Kidney tubule cell (primary cell): ENCODE measurements around the gene INPP5A.
"Not testable (repeated sequence)": the region's sequence is repeated elsewhere in the genome, so short reads cannot be mapped to it uniquely, and the experiment has no call there.

Experiments
- DNase-seq: peaks from one replicate; pipeline ENCODE4 v3.0.0-alpha.2; 2018; ENCODE audit warnings: low spot score

The INPP5A gene

DNA sequence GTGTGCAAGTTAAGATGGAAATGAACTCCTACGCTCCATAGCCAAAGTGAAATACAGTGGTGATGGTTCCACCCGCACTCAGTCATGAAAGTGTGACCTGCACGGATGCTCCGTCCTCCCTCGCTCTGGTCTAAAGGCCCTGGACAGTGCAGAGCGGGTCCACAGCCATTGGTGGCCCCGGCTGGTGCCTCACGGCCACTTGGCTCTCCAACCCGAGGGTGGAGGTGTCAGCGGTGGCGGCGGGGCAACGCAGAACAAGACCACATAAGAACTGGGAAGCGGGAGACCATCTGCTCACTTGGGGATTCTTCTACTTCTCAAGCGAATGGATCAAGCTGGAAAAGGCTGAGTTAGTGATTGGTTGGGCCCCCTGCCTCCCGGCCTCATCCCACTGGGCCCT is 187.6 kb downstream of the INPP5A start:
- no peak for DNase-seq

GRCh38 chr10:132726194-132726593 is 188.6 kb downstream of the INPP5A start:
- no peak for DNase-seq

DNA sequence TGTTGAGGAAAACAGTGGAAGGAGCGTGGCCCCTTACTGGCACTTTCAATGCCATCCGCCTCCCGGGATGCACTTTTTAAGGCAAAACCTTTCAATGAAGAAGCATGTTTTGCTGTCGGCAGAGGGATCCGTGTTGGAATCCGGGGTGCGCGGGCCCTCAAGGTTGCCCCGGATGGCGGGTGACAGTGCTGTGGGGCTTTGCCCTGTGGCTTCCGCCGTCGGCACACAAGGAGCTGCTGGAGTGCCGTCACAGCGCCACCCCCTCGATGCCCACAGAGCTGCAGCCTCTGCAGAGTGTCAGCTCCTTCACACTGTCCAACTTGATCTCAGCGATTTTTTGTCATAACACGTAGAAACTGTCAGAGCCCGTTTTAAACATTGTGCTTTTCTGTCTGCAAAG is 189.4 kb downstream of the INPP5A start:
- no peak for DNase-seq

DNA sequence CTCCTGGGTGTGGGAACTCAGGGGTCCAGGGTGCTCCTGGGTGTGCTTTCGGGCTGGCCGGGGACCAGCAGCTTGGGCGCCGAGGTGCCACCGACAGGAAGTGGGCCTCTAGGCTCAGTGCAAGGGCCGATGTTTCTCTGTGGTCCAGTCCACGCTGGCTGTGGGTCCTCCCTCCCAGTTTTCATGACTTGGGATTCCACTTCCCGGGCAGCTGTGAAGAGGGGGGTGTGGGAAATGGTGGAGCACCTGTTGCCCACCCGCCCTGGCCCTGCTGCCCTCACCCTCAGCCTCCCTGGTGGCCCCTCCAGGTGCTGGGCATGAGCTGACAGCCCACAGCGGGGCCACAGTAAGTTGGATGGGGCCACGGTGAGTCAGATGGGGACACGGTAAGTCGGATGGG is 189.8 kb downstream of the INPP5A start:
- no peak for DNase-seq

DNA sequence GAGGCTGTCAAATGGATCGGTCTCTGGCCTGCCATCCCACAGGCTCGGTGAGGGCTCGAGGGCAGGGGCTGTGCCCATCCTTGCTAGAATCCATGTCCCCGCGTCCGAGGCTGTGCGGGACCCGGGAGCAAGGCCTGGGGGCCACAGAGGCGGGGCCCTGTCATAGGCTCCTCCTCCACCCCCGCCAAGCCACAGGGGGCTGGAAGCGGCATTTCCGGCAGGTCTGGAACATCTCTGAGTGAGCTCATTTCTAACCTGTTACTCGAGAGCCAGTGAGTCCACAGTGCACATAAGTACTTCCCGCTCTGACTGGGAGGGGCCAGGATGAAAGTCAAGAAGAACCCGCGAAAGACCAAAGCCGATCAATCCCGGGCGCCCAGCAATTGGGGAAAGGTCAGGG is 190.7 kb downstream of the INPP5A start:
- no peak for DNase-seq

- no peak for DNase-seq
These were observed 191.2 kb downstream of the INPP5A start for GRCh38 chr10:132728741-132729140.

GRCh38 chr10:132729810-132730572 is 192.4 kb downstream of the INPP5A start:
- no peak for DNase-seq

DNA sequence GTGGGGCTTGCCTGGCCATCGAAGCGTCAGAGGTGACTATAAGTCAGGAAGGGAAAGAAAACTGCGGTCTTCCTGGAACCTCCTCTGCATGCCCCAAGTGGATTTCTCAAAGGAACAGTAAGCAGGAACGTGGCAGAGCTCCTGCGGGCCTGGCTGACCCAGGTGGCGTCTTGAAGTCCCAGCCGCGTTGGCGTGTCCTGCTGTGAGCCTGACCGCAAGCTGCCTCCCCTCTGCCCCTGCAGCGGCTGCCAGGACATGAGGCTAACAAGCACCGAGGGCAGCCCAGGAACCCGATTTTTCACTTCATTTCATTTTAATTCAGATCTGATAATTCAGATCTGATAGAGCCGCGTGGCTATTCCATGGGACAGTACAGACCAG is 193.0 kb downstream of the INPP5A start:
- DNase-seq: no peak

GRCh38 chr10:132732518-132732917 is 194.9 kb downstream of the INPP5A start:
- DNase-seq: no peak

- no peak for DNase-seq
These were observed 196.3 kb downstream of the INPP5A start for GRCh38 chr10:132733926-132734325.

- DNase-seq: no peak
These were observed 197.8 kb downstream of the INPP5A start for GRCh38 chr10:132735341-132735775.

GRCh38 chr10:132735923-132736391 is 198.4 kb downstream of the INPP5A start:
- DNase-seq: no peak

DNA sequence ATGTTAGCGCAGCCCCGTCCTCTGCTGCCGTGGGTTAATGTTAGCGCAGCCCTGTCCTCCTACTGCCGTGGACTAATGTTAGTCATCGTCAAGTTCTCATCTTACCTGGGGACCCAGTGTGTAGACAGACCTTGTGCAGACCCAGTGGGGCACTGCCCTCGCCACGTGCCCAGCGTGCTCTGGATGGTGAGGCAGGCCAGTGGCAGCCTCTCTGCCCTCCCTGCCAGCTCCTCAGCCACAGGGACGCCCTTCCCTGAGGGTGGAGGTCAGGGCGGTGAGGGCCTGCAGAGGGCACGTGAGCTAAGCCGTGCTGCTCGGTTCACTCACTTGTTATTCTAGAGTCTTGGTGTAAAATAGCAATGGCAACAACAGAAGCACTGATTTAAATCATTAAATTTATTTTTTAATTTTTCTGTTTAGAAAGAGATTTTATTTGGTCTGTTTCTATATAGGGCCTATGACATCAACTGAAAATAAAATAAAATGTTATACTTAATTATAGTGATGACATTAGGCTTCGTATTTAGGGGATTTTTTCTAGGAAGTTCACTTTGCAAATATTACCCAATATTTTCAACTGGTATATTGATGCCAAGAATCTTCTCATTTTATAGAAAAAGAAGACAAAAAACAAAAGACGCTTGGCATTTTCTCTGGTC is 199.9 kb downstream of the INPP5A start:
- no peak for DNase-seq

- DNase-seq: no peak
These were observed 201.1 kb downstream of the INPP5A start for GRCh38 chr10:132738454-132739224.

DNA sequence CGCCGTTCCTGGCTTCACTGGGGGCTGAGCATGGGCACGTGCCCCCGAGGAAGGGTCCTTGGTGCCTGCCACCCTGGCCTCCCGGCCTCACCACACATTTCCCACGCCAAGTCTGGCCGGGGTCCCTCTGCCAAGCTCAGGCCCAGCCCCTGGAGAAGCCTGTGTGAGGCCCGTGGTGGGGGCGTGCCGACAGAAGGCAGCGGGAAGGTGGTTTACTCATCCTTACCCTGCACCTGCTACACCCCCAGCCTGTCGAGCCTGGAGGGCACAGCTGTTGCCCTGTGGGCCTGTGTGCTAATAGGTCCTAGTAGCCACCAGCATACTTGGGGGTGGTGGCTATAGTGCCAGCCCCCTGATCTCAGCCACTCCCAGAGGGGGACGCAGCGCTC is 201.6 kb downstream of the INPP5A start:
- DNase-seq: no peak

DNA sequence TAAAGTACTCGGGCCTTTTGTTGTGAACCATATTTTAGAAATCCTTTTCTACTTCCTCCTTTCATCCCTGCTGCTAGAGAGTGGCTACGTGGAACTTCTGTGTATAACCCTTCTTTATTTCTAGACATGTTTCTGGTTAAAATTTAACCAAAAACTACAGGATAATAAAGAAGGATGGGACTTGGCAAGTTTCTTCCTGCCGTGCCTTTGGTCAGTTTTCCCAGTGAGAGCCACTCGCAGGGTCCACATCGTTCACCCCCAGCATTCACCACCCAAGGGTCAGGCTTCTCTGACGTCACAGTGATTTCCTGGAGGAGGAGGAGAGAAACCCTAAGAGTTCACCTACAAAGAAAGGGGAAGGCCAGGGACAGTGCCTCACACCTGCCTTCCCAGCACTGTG is 203.0 kb downstream of the INPP5A start:
- DNase-seq: peak; percentile 39

DNA sequence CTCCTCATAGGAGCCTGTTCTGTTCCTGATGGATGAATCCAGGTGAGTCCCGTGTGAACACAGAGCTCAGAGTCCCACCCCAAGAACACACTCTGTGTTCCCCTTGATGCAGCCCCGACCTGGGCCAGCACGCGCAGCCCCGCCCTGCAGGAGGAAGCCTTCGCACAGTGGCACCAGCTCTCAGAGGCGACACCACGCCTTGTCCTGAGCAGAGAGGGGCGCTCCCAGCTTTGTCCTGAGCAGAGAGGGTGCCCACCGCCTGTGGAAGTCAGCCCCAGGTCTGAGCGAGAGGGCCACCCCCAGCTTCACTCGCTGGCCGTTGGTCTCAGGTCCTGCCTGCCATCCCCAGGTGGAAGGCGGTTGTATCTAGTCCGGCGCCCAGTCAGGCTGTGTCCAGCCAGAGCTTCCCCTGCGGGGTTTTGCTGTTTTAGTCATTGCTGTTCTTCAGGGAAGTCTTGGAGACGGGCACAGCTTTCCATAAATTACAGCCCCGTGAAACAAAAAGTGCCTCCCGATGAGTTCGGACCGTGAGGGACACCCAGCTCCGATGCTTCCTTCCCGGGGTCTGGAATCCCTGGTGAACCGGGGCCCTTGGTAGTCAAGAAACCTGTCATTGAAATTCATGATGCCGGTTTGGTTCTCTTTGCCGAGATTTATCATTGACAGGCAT is 204.7 kb downstream of the INPP5A start:
- DNase-seq: no peak

- no peak for DNase-seq
These were observed 205.2 kb downstream of the INPP5A start for GRCh38 chr10:132742837-132743194.

DNA sequence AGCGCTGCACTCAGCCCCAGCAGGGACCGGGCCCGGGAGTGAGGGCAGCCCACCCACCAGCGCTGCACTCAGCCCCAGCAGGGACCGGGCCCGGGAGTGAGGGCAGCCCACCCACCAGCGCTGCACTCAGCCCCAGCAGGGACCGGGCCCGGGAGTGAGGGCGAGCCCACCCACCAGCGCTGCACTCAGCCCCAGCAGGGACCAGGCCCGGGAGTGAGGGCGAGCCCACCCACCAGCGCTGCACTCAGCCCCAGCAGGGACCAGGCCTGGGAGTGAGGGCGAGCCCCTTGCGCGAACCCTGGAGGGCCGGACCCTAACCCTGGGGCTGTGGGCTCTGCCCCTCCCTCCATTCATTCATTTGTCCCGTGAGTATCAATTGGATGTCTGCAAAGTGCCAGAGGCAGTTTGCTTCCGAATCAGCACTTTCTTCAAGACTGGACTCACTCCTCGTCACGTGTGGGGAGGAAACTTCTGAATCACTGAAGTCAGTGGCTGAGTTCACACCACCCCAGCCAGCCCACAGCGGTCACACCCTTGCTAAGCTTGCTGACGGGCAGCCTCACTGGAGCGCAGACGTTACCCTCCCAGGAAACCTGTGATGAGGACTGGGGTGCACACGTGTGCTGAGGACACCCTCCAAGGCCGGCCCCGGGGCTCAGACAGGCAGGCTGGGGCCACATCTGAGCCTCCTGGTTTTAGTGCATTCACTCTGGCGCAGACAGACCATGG is 205.8 kb downstream of the INPP5A start:
- not testable (repeated sequence) for DNase-seq

GRCh38 chr10:132743925-132744490 is 206.4 kb downstream of the INPP5A start:
- no peak for DNase-seq

- DNase-seq: no peak
These were observed 207.3 kb downstream of the INPP5A start for GRCh38 chr10:132744839-132745238.
